ENCODE data around the gene CHST1. TPM values are rescaled to one million over a fixed set of nuclear protein-coding genes. Genes with fewer than 3 reads are reported as not detected.

The CHST1 gene
- total RNA-seq, 3 donors from 2014 or later (not counting 1 experiment from before 2014, with no cell fraction given), result not detected

DNA sequence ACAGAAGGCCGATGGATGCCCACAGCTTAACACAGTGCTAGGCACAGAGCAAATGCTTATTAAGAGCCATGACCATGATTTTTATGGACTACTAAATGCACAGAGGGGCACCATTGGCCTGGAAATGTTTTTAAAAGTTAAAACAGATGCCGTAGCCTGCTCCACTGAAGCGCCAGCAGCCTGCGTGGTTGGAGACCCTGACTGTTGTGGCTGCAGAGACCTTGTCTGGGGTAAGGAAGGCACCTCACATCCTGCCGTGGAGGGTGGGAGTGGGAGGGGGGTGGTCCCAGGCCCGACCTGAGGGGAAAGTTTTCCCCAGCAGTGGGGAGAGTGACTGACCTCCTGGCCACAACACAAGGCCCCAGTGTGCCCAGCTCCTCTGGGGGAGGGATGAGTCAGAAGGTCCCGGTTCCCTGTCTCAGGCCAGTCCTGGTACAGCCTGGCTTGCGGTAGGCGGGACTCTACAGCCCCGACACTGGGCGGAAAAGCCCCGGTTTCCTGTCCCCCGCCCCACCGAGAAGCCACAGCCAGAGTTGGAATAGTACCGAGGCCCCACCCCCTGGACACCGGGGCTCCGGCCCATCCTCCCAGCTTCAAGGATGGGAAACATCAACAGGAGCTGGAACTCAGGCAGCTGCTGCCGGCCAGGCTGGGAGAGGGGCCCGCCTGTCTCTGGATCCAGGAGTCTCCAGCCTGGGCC is 7.0 kb downstream of the CHST1 start:
- H3K27me3 Mint-ChIP-seq (ENCODE audit: low read depth in 2 of 2), result peaks cover 40 to 42% of the 10 kb centered on the region in 2 donors
- no peaks in the 10 kb centered on the region for H3K9me3 ChIP-seq (ENCODE audit: control insufficient read depth, insufficient read depth, low read length)
- H3K4me1 Mint-ChIP-seq, result peaks cover 0 to 6% of the 10 kb centered on the region in 2 donors
- peaks cover 13% of the 10 kb centered on the region for H3K4me1 ChIP-seq (ENCODE audit: control insufficient read depth, insufficient read depth, low read length)
- H3K27me3 ChIP-seq (ENCODE audit: control insufficient read depth, insufficient read depth, low read length), result peaks cover 17% of the 10 kb centered on the region
- intact Hi-C loops (cut with micrococcal nuclease), result loop anchor here (10.0 kb wide), 1 partner anchor 284 kb away; no protein-coding TSS in a partner anchor
- no peak overlapping the region for H3K27ac Mint-ChIP-seq
- no peak for DNase-seq
- no peaks in the 10 kb centered on the region for H3K9me3 Mint-ChIP-seq
- WGBS (ENCODE audit: insufficient coverage), result 13% methylated on average over 19 of the region's 19 CpGs
- no peak overlapping the region for H3K27ac ChIP-seq (ENCODE audit: low read length)
- TF ChIP-seq, protein P1, sequence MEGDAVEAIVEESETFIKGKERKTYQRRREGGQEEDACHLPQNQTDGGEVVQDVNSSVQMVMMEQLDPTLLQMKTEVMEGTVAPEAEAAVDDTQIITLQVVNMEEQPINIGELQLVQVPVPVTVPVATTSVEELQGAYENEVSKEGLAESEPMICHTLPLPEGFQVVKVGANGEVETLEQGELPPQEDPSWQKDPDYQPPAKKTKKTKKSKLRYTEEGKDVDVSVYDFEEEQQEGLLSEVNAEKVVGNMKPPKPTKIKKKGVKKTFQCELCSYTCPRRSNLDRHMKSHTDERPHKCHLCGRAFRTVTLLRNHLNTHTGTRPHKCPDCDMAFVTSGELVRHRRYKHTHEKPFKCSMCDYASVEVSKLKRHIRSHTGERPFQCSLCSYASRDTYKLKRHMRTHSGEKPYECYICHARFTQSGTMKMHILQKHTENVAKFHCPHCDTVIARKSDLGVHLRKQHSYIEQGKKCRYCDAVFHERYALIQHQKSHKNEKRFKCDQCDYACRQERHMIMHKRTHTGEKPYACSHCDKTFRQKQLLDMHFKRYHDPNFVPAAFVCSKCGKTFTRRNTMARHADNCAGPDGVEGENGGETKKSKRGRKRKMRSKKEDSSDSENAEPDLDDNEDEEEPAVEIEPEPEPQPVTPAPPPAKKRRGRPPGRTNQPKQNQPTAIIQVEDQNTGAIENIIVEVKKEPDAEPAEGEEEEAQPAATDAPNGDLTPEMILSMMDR (IDR thresholded peaks at IDR 0.05), result no peak
- no peak overlapping the region for H3K4me3 ChIP-seq (ENCODE audit: low read length)
- ATAC-seq, result no peak
- H3K36me3 Mint-ChIP-seq, result no peaks in the 10 kb centered on the region
- H3K36me3 ChIP-seq (ENCODE audit: control insufficient read depth, insufficient read depth, low read length), result no peaks in the 10 kb centered on the region
- H3K4me3 Mint-ChIP-seq, result no peak overlapping the region

DNA sequence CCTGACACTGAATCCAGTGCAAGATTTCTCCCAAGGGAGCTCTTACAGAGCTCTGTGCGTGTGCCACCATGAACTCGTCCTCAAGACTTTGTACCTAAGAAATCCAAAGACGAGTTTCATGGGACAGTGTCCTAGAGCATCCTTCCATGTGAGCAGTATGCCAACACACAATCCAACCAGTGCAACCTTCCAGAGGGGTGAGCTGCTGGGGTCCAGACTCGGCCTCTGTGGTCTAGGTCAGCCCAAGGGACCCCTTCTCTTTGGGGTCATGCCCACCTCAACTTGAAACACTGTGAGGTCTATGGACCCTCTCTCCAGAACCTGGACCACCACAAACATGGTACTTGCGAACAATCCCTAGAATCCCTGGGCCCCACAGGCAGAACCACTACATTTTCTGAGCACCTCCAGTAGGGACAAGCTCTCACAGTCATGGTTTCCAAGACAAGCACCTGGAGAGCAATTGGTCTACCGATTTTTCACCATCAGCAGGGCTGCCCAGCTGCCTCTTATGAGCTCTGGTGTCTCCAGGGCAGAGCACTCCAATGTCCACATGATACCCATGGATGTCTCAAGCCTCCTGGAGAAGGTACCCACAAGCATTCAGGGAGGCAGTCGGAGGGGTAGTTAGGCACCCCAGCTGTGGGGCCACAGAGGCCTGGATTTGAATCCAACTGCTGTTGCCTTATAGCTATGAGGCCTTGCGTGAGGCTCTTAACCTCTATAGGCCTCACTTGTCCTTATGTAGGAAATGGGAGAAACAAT is 7.7 kb downstream of the CHST1 start:
- Mint-ChIP-seq H3K27me3 (ENCODE audit: low read depth in 2 of 2) (peaks cover 32 to 37% of the 10 kb centered on the region in 2 donors), H3K9me3 (no peaks in the 10 kb centered on the region), H3K4me3 (no peak overlapping the region), H3K4me1 (peaks cover 0 to 6% of the 10 kb centered on the region in 2 donors), H3K36me3 (no peaks in the 10 kb centered on the region), H3K27ac (no peak overlapping the region)
- Histone ChIP-seq H3K36me3 (ENCODE audit: control insufficient read depth, insufficient read depth, low read length) (no peaks in the 10 kb centered on the region), H3K4me1 (ENCODE audit: control insufficient read depth, insufficient read depth, low read length) (peaks cover 13% of the 10 kb centered on the region), H3K4me3 (ENCODE audit: low read length) (no peak overlapping the region), H3K27ac (ENCODE audit: low read length) (no peak overlapping the region), H3K27me3 (ENCODE audit: control insufficient read depth, insufficient read depth, low read length) (peaks cover 9% of the 10 kb centered on the region), H3K9me3 (ENCODE audit: control insufficient read depth, insufficient read depth, low read length) (no peaks in the 10 kb centered on the region)
- intact Hi-C loops (cut with micrococcal nuclease), result loop anchor here (10.0 kb wide), 1 partner anchor 283 kb away; no protein-coding TSS in a partner anchor
- 87% methylated on average over 8 of the region's 8 CpGs for WGBS (ENCODE audit: insufficient coverage)
- TF ChIP-seq, protein P1 (IDR thresholded peaks at IDR 0.05), result no peak
- DNase-seq (no peak), ATAC-seq (no peak)

DNA sequence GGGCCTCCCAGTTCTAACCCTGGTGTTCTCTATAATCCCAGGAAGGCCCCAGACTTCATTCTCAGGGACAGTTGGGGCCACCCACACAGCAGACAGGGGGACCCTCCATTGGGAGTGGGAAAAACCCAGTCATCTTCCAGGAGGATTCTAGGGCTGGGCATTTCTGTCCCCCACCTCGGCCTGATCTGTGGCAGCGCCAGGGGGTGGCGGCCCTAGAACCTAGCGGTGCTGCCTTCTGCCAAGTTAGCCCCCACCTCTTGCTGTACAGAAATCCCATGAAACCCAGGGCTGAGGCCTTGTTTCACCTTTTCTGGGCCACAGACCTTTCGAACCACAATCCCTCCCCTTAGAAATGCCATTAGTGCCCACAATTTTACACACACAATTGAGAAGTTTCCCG is 9.6 kb downstream of the CHST1 start:
- no peak overlapping the region for H3K4me3 ChIP-seq (ENCODE audit: low read length)
- Mint-ChIP-seq H3K9me3 (no peaks in the 10 kb centered on the region), H3K27me3 (ENCODE audit: low read depth in 2 of 2) (peaks cover 24 to 26% of the 10 kb centered on the region in 2 donors), H3K27ac (no peak overlapping the region), H3K4me1 (peaks cover 0 to 6% of the 10 kb centered on the region in 2 donors), H3K4me3 (no peak overlapping the region), H3K36me3 (no peaks in the 10 kb centered on the region)
- H3K36me3 ChIP-seq (ENCODE audit: control insufficient read depth, insufficient read depth, low read length), result no peaks in the 10 kb centered on the region
- 91% methylated on average over 6 of the region's 6 CpGs for WGBS (ENCODE audit: insufficient coverage)
- H3K27me3 ChIP-seq (ENCODE audit: control insufficient read depth, insufficient read depth, low read length), result peaks cover 2% of the 10 kb centered on the region
- H3K4me1 ChIP-seq (ENCODE audit: control insufficient read depth, insufficient read depth, low read length), result peaks cover 15% of the 10 kb centered on the region
- intact Hi-C loops (cut with micrococcal nuclease), result loop anchor here (10.0 kb wide), 1 partner anchor 281 kb away; no protein-coding TSS in a partner anchor
- no peak for ATAC-seq
- TF ChIP-seq, protein P1 (IDR thresholded peaks at IDR 0.05), result no peak
- no peaks in the 10 kb centered on the region for H3K9me3 ChIP-seq (ENCODE audit: control insufficient read depth, insufficient read depth, low read length)
- DNase-seq, result no peak
- no peak overlapping the region for H3K27ac ChIP-seq (ENCODE audit: low read length)
